Uterus (tissue), 4 donors: ENCODE results near the gene PPP2R2C. TPM values are rescaled to one million over a fixed set of nuclear protein-coding genes. Genes with fewer than 3 reads are reported as not detected.

Experiments used
- DNase-seq, 2 donors: peaks; one replicate each; pipeline ENCODE4 v3.0.0-alpha.2; 2019 to 2020
- H3K27ac ChIP-seq, 2 donors: fragments of 200-600 bp; sonication (generic); 1 replicate in 1 of 2; 2 replicates in 1 of 2; pipeline ENCODE4 v1.5.1; 2016 to 2018
- H3K27me3 ChIP-seq, 2 donors: fragments of 200-600 bp; sonication (generic); one replicate each; pipeline ENCODE4 v1.5.1; 2018 to 2019; ENCODE audit warnings: control low read depth in 1 of 2
- H3K36me3 ChIP-seq, 2 donors: fragments of 200-600 bp; sonication (generic); one replicate each; pipeline ENCODE4 v1.5.1; 2019; ENCODE audit warnings: control low read depth in 1 of 2
- H3K4me1 ChIP-seq, 2 donors: fragments of 200-600 bp; sonication (generic); one replicate each; pipeline ENCODE4 v1.5.1; 2018 to 2019; ENCODE audit warnings: control low read depth in 1 of 2
- H3K4me3 ChIP-seq, 2 donors: fragments of 200-600 bp; sonication (generic); 1 replicate in 1 of 2; 2 replicates in 1 of 2; pipeline ENCODE4 v1.5.1; 2018 to 2019; ENCODE audit warnings: mild to moderate bottlenecking in 1 of 2
- H3K9me3 ChIP-seq, 2 donors: fragments of 200-600 bp; sonication (generic); one replicate each; pipeline ENCODE4 v1.5.1; 2019; ENCODE audit warnings: control low read depth in 1 of 2
- POLR2A ChIP-seq, 2 donors: fragments of 450-650 bp; IDR thresholded peaks; one replicate each; pipeline ENCODE4 v1.6.1; 2016; ENCODE audit warnings: antibody characterized with exemption in 2 of 2, mild to moderate bottlenecking in 1 of 2, moderate library complexity in 1 of 2
- intact Hi-C: fragments of 100-400 bp; cut with DNase I; formaldehyde crosslinking; loops from one replicate; pipeline ENCODE4 v1.15.1; 2023; ENCODE audit warnings: low total_unique reads
- total RNA-seq, 4 donors: library from RNA; depleted of rRNA in 3 of 4; stranded (reverse); fragments of >200 nt in 3 of 4; gene quantifications; one replicate each; pipeline versions ENCODE4 v1.1.0 to v1.2.4, GENCODE V29; 2014 to 2023
- TF ChIP-seq, protein P1 (sequence below), 4 experiments: fragments of 200-600 bp in 2 of 4; fragments of 450-650 bp in 2 of 4; sonication (generic) in 2 of 4; IDR thresholded peaks; one replicate each; pipeline ENCODE4 v1.5.1; 2016 to 2019; ENCODE audit warnings: antibody characterized with exemption in 4 of 4, mild to moderate bottlenecking in 2 of 4, moderate library complexity in 1 of 4
- donor health status: DM: yes; HTN: yes; CAD: no.

PPP2R2C gene
- total RNA-seq, 4 donors from 2014 or later, result 2.9 to 49.1 (median 27.3) TPM

DNA sequence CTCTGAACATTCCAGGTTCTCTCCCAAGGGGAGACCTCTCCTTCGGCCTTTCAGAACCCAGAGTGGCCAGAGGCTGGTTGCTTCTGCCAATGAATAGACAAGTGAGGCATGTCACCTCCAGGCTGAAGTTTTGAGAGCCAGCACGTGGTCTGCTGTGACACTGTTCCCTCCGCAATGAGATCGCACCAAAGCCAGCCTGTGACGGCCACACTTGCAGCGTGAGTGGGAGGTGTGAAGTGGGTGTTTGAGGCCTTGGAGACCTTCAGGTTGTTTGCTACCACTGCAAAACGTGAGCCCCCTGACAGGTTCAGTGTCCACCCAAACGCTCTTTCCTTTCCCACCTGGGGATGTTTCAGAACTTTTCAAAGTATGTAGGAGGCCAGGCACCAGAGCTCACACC, 121.8 kb downstream of the PPP2R2C start:
- no peaks in the 10 kb centered on the region for H3K36me3 ChIP-seq
- no peaks in the 10 kb centered on the region for H3K4me1 ChIP-seq
- no peaks in the 10 kb centered on the region for H3K27me3 ChIP-seq
- no peak overlapping the region for H3K27ac ChIP-seq
- intact Hi-C loops, result no loop called here
- TF ChIP-seq POLR2A (IDR thresholded peaks at IDR 0.05), result no peak
- TF ChIP-seq, protein P1, sequence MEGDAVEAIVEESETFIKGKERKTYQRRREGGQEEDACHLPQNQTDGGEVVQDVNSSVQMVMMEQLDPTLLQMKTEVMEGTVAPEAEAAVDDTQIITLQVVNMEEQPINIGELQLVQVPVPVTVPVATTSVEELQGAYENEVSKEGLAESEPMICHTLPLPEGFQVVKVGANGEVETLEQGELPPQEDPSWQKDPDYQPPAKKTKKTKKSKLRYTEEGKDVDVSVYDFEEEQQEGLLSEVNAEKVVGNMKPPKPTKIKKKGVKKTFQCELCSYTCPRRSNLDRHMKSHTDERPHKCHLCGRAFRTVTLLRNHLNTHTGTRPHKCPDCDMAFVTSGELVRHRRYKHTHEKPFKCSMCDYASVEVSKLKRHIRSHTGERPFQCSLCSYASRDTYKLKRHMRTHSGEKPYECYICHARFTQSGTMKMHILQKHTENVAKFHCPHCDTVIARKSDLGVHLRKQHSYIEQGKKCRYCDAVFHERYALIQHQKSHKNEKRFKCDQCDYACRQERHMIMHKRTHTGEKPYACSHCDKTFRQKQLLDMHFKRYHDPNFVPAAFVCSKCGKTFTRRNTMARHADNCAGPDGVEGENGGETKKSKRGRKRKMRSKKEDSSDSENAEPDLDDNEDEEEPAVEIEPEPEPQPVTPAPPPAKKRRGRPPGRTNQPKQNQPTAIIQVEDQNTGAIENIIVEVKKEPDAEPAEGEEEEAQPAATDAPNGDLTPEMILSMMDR (IDR thresholded peaks at IDR 0.05), result no peak
- no peak for DNase-seq
- no peaks in the 10 kb centered on the region for H3K9me3 ChIP-seq
- H3K4me3 ChIP-seq, result no peak overlapping the region

DNA sequence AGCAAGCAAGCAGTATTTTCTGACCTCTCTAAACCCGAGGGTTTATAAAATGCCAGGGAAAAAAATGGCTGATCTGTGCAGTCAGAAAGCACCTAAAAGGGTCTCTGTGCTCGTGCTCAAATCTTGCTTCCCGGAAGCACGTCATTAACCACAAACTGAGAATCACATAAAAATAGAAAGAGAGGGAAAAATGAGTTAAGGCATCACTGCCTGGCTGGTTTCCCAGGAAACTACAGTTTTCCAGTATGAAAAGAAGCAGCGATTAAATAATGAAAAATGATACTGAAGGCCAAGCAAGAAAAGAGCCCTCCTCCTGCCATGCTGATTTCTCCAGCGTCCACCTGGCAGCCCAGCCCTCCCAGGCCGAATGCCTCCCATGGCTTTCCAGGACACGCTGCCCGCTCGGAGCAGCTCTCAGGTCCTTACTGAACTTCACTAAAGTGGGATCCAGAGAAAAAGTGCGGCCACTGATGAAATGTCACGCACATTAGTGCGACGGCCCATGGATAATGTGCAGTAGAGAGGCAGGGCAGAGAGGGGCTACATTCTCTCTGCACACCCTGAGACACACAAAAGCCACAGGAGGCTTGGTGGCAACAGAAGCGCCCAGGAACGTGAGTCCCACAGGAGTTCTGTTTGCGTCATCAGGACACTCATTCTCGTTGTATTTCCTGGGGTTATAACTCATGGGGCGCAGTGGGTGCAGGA, 122.4 kb downstream of the PPP2R2C start:
- intact Hi-C loops, result no loop called here
- H3K4me1 ChIP-seq, result no peaks in the 10 kb centered on the region
- no peaks in the 10 kb centered on the region for H3K27me3 ChIP-seq
- TF ChIP-seq, protein P1 (IDR thresholded peaks at IDR 0.05), result no peak
- TF ChIP-seq POLR2A (IDR thresholded peaks at IDR 0.05), result no peak
- no peaks in the 10 kb centered on the region for H3K9me3 ChIP-seq
- no peak for DNase-seq
- no peak overlapping the region for H3K27ac ChIP-seq
- H3K36me3 ChIP-seq, result no peaks in the 10 kb centered on the region
- no peak overlapping the region for H3K4me3 ChIP-seq

DNA sequence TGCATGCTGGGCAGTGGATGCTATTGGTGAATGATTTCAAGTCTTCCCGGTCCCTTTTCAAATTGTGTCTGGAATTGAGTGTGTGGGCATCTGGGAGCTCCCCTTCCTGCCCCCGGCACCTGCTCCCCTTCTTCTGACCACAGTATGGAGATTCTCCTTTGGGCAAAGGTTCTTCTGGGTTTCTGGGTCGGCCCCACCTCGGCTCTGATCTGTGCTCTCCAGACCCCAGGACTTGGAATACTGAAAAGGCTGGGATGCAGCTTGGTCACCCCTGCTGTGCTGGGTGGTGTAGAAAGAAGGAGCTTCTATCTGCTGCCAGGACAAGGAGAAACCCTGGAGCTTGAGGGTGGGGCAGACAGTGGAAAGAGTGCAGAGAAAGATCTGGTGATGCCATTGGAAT, 124.0 kb downstream of the PPP2R2C start:
- Histone ChIP-seq H3K4me1 (no peaks in the 10 kb centered on the region), H3K9me3 (no peaks in the 10 kb centered on the region), H3K4me3 (no peak overlapping the region), H3K27ac (no peak overlapping the region), H3K36me3 (no peaks in the 10 kb centered on the region), H3K27me3 (no peaks in the 10 kb centered on the region)
- intact Hi-C loops, result no loop called here
- TF ChIP-seq POLR2A (IDR thresholded peaks at IDR 0.05), result no peak
- TF ChIP-seq, protein P1 (IDR thresholded peaks at IDR 0.05), result no peak
- DNase-seq, result no peak

DNA sequence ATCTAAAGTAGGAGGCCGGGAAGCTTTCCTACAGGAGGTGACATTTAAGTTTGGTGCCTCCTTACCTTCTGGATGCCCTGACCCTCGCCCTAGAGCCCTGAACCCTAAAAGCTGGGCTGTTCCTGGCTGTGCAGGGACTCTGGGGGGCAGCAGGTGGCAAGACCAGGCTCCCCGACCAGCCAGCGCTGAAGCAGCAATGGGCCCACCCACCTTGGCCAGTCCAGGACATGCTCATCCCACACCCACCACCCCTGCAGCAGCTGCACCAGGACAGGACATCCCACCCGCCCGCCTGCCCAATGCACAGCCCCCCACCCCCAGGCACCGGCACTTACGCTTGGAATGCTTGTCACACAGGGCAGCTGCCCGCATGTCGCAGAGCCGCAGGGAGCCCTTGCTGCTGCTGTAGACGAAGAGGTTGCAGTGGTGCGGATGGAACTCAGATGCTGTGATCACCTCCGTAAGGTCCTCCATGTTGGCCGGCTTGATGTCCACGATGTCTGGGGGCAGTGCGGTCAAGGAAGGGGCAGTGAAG, 124.8 kb downstream of the PPP2R2C start:
- no peaks in the 10 kb centered on the region for H3K4me1 ChIP-seq
- H3K4me3 ChIP-seq, result no peak overlapping the region
- intact Hi-C loops, result no loop called here
- no peaks in the 10 kb centered on the region for H3K36me3 ChIP-seq
- DNase-seq, result no peak
- H3K27me3 ChIP-seq, result no peaks in the 10 kb centered on the region
- H3K9me3 ChIP-seq, result no peaks in the 10 kb centered on the region
- H3K27ac ChIP-seq, result no peak overlapping the region
- TF ChIP-seq, protein P1 (IDR thresholded peaks at IDR 0.05), result no peak
- no peak for TF ChIP-seq POLR2A (IDR thresholded peaks at IDR 0.05)

DNA sequence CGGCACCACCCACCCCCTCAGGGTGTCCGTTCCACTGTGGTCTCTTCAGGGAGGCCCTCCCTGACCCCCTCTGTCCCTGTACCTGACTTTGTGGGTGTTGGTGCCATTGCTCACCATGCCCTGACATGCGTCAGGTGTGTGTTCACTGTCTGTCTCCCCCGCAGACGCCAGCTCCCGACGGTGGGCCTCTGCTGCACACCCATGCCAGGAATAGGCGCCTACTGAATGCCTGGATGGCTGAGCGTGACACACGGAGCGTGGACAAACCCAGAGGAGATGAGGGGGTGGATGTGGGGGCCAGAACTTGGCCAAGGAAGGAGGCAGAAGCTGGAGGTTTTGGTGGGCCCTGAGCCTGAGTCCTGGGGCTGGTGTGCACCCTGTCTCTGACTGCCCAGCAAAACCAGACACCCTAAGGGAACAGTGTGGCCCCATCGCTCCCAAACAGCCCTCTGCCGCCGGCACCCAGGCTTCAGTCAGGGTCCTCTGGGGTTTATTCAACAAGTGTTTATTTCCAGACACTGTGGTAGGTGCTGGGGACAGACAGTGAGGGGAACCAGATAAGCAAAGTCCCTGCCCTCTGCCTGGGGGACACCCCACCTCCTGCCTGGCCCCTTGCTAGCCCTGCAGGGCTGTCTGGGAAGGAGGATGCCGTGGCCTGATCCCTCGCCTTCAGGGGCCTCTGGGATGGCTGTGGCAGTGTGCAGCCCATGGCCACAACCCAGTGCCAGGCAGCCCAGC, 125.9 kb downstream of the PPP2R2C start:
- Histone ChIP-seq H3K27me3 (no peaks in the 10 kb centered on the region), H3K27ac (no peak overlapping the region), H3K36me3 (no peaks in the 10 kb centered on the region), H3K9me3 (no peaks in the 10 kb centered on the region), H3K4me3 (no peak overlapping the region), H3K4me1 (no peaks in the 10 kb centered on the region)
- DNase-seq, result no peak
- no peak for TF ChIP-seq POLR2A (IDR thresholded peaks at IDR 0.05)
- TF ChIP-seq, protein P1 (IDR thresholded peaks at IDR 0.05), result no peak
- intact Hi-C loops, result no loop called here
